Memory B cell (primary cell): Measurements from ENCODE around the gene KCTD13.

Source experiments
- ATAC-seq: fragments of 150-1000 bp; cut with Tn5 transposase; 2 replicates; pipeline ENCODE4 v1.10.0; 2021; ENCODE audit warnings: low read depth, mild to moderate bottlenecking, moderate library complexity
- DNase-seq, 2 donors: peaks; one replicate each; pipeline ENCODE4 v3.0.0; 2022; ENCODE audit warnings: low spot score in 2 of 2
- H3K27ac Mint-ChIP-seq: one replicate; pipeline ENCODE4 v1.8.0; 2022; ENCODE audit warnings: mild to moderate bottlenecking, moderate library complexity, mixed read lengths
- H3K27me3 Mint-ChIP-seq: one replicate; pipeline ENCODE4 v1.8.0; 2022; ENCODE audit warnings: mixed read lengths
- H3K36me3 Mint-ChIP-seq: one replicate; pipeline ENCODE4 v1.8.0; 2022; ENCODE audit warnings: mild to moderate bottlenecking, mixed read lengths
- H3K4me1 Mint-ChIP-seq: one replicate; pipeline ENCODE4 v1.8.0; 2022; ENCODE audit warnings: mixed read lengths
- H3K4me3 Mint-ChIP-seq: one replicate; pipeline ENCODE4 v1.8.0; 2022; ENCODE audit warnings: mild to moderate bottlenecking, moderate library complexity, mixed read lengths
- H3K9me3 Mint-ChIP-seq: one replicate; pipeline ENCODE4 v1.8.0; 2022; ENCODE audit warnings: mixed read lengths

The KCTD13 gene

GRCh38 chr16:29868396-29869009 is 57.5 kb downstream of the KCTD13 start:
- Mint-ChIP-seq H3K36me3 (no peaks in the 10 kb centered on the region), H3K4me1 (no peaks in the 10 kb centered on the region), H3K27ac (no peak overlapping the region), H3K4me3 (no peak overlapping the region), H3K27me3 (peaks cover 7% of the 10 kb centered on the region), H3K9me3 (no peaks in the 10 kb centered on the region)
- ATAC-seq (no peak), DNase-seq (no peak)

GRCh38 chr16:29864205-29864604 is 61.8 kb downstream of the KCTD13 start:
- ATAC-seq (no peak), DNase-seq (no peak)
- peaks cover 7% of the 10 kb centered on the region for H3K27me3 Mint-ChIP-seq
- no peak overlapping the region for H3K4me3 Mint-ChIP-seq
- no peak overlapping the region for H3K27ac Mint-ChIP-seq
- no peaks in the 10 kb centered on the region for H3K9me3 Mint-ChIP-seq
- H3K4me1 Mint-ChIP-seq, result peaks cover 13% of the 10 kb centered on the region
- H3K36me3 Mint-ChIP-seq, result peaks cover 7% of the 10 kb centered on the region

- H3K9me3 Mint-ChIP-seq, result no peaks in the 10 kb centered on the region
- H3K36me3 Mint-ChIP-seq, result peaks cover 11% of the 10 kb centered on the region
- H3K4me1 Mint-ChIP-seq, result peaks cover 13% of the 10 kb centered on the region
- ATAC-seq (no peak), DNase-seq (no peak)
- H3K27ac Mint-ChIP-seq, result peak overlapping the region; percentile 96
- H3K4me3 Mint-ChIP-seq, result peak overlapping the region; percentile 98
- H3K27me3 Mint-ChIP-seq, result peaks cover 7% of the 10 kb centered on the region
Measured at GRCh38 chr16:29863669-29863984, 62.4 kb downstream of the KCTD13 start.

- no peaks in the 10 kb centered on the region for H3K9me3 Mint-ChIP-seq
- peaks cover 13% of the 10 kb centered on the region for H3K4me1 Mint-ChIP-seq
- H3K4me3 Mint-ChIP-seq, result peak within 1 kb of the TSS; percentile 98
- peak within 1 kb of the TSS; percentile 96 for H3K27ac Mint-ChIP-seq
- peak; percentile 88 to 90 for DNase-seq
- peaks cover 7% of the 10 kb centered on the region for H3K27me3 Mint-ChIP-seq
- ATAC-seq, result peak; percentile 98
- peaks cover 15% of the 10 kb centered on the region for H3K36me3 Mint-ChIP-seq
Measured at GRCh38 chr16:29862884-29863668, 63.0 kb downstream of the KCTD13 start, which contains the start of gene CDIPT. TSS of gene CDIPT (minus strand) at chr16:29863226. CDS start at chr16:29862857, 369 bp downstream.

GRCh38 chr16:29862383-29862883 is 63.6 kb downstream of the KCTD13 start:
- Mint-ChIP-seq H3K27me3 (peaks cover 4% of the 10 kb centered on the region), H3K4me1 (peaks cover 13% of the 10 kb centered on the region), H3K9me3 (no peaks in the 10 kb centered on the region), H3K27ac (peak overlapping the region; percentile 96), H3K4me3 (peak overlapping the region; percentile 98), H3K36me3 (peaks cover 15% of the 10 kb centered on the region)
- no peak for ATAC-seq
- no peak for DNase-seq

- H3K36me3 Mint-ChIP-seq, result peaks cover 15% of the 10 kb centered on the region
- H3K27ac Mint-ChIP-seq, result no peak overlapping the region
Measured at GRCh38 chr16:29860218-29860617, 65.8 kb downstream of the KCTD13 start.

GRCh38 chr16:29858974-29859373 is 67.1 kb downstream of the KCTD13 start:
- DNase-seq (no peak), ATAC-seq (no peak)
- H3K4me3 Mint-ChIP-seq, result no peak overlapping the region
- H3K27ac Mint-ChIP-seq, result no peak overlapping the region
- H3K4me1 Mint-ChIP-seq, result peaks cover 13% of the 10 kb centered on the region
- no peaks in the 10 kb centered on the region for H3K27me3 Mint-ChIP-seq
- H3K36me3 Mint-ChIP-seq, result peaks cover 15% of the 10 kb centered on the region
- H3K9me3 Mint-ChIP-seq, result no peaks in the 10 kb centered on the region

More at GRCh38 chr16:29860218-29860617, 65.8 kb downstream of the KCTD13 start:
- ATAC-seq (no peak), DNase-seq (no peak)
- Mint-ChIP-seq H3K27me3 (peaks cover 4% of the 10 kb centered on the region), H3K9me3 (no peaks in the 10 kb centered on the region), H3K4me1 (peaks cover 13% of the 10 kb centered on the region), H3K4me3 (no peak overlapping the region)

GRCh38 chr16:29858149-29858849 is 67.7 kb downstream of the KCTD13 start:
- no peak overlapping the region for H3K4me3 Mint-ChIP-seq
- H3K9me3 Mint-ChIP-seq, result no peaks in the 10 kb centered on the region
- no peak overlapping the region for H3K27ac Mint-ChIP-seq
- peaks cover 15% of the 10 kb centered on the region for H3K36me3 Mint-ChIP-seq
- DNase-seq (no peak), ATAC-seq (no peak)
- H3K27me3 Mint-ChIP-seq, result no peaks in the 10 kb centered on the region
- peaks cover 13% of the 10 kb centered on the region for H3K4me1 Mint-ChIP-seq

- ATAC-seq, result no peak
- peaks cover 8% of the 10 kb centered on the region for H3K4me1 Mint-ChIP-seq
- no peak overlapping the region for H3K4me3 Mint-ChIP-seq
- DNase-seq, result no peak
- no peaks in the 10 kb centered on the region for H3K27me3 Mint-ChIP-seq
- peaks cover 15% of the 10 kb centered on the region for H3K36me3 Mint-ChIP-seq
- no peaks in the 10 kb centered on the region for H3K9me3 Mint-ChIP-seq
- no peak overlapping the region for H3K27ac Mint-ChIP-seq
Measured at GRCh38 chr16:29857133-29857760, 68.8 kb downstream of the KCTD13 start.
